Measurements from ENCODE around the gene C4B. TPM values are rescaled to one million over a fixed set of nuclear protein-coding genes. Genes with fewer than 3 reads are reported as not detected.

Gene C4B
- total and polyA plus RNA-seq, 2 donors (not counting 1 experiment from before 2014, with no cell fraction given) = 4.7 to 7.4 TPM

DNA sequence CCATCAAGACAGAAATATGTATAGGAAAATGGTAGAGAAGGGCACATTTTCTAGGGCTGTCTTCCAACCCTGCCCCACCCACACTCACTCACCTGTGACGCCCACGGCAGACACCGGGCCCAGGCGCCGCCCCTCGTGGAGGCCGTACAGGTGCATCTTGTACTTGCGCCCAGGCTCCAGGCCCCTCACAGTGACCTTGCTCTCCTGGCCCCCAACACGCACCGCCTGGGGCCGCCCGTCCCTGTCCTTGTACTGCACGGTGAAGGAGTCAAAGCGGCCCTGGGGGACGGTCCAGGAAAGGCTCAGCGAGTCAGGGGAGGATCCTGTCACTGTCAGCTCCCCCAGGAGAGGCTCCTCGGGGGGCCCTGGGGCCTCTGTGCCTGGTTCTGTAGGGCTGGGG, 43.4 kb downstream of the C4B start:
- Histone ChIP-seq H3K79me2 (ENCODE audit: control insufficient read depth, insufficient read depth, low read length) (no peaks in the 10 kb centered on the region), H4K20me1 (ENCODE audit: control insufficient read depth, insufficient read depth, low read length, poor library complexity, severe bottlenecking) (no peaks in the 10 kb centered on the region), H3K27me3 (replicated peaks in 1 of 4; ENCODE audit: control extremely low read depth in 1 of 4, control insufficient read depth in 3 of 4, insufficient read depth in 4 of 4, low read length in 3 of 4) (no peaks in the 10 kb centered on the region), H3K36me3 (replicated peaks in 1 of 2; ENCODE audit: control extremely low read depth in 1 of 2, control insufficient read depth in 1 of 2, extremely low read depth in 1 of 2, insufficient read depth in 2 of 2, low read length in 1 of 2) (no peaks in the 10 kb centered on the region), H3K9me3 (ENCODE audit: control extremely low read depth in 1 of 3, control insufficient read depth in 2 of 3, insufficient read depth in 1 of 3, low read length in 2 of 3) (no peaks in the 10 kb centered on the region), H3K4me1 (ENCODE audit: control insufficient read depth in 2 of 2, insufficient read depth in 2 of 2, low read length in 2 of 2) (no peaks in the 10 kb centered on the region), H3K4me2 (replicated peaks; ENCODE audit: low read depth, low read length, poor library complexity, severe bottlenecking) (no peak overlapping the region), H3K9ac (ENCODE audit: low read length) (no peak overlapping the region), H3K27ac (ENCODE audit: low read length in 2 of 2) (no peak overlapping the region), H3K4me3 (ENCODE audit: control extremely low read depth in 1 of 5, extremely low read depth in 1 of 5, insufficient read depth in 1 of 5, low read depth in 2 of 5, low read length in 4 of 5) (no peak overlapping the region), H2AFZ (ENCODE audit: insufficient read depth, low read depth, low read length, poor library complexity, severe bottlenecking) (no peak overlapping the region)
- ChIA-PET CTCF (no interaction called here), POLR2A (no interaction called here)
- ATAC-seq (ENCODE audit: low read depth) = no peak
- Mint-ChIP-seq H3K4me3 (no peak overlapping the region), H3K27me3 (peaks cover 19% of the 10 kb centered on the region), H3K9me3 (ENCODE audit: insufficient read depth) (no peaks in the 10 kb centered on the region), H3K4me1 (no peaks in the 10 kb centered on the region), H3K27ac (no peak overlapping the region)
- TF ChIP-seq CTCF (IDR thresholded peaks at IDR 0.05) (no peak), EZH2 (IDR thresholded peaks at IDR 0.05; ENCODE audit: borderline replicate concordance, insufficient read depth, low read depth, low read length, poor library complexity, severe bottlenecking) (no peak)
- 84% methylated on average over 17 of the region's 17 CpGs for WGBS (ENCODE audit: insufficient coverage)
- intact Hi-C loops (cut with micrococcal nuclease) = no loop called here
- DNase-seq = no peak

- H3K27me3 Mint-ChIP-seq = peaks cover 19% of the 10 kb centered on the region
- 85% methylated on average over 11 of the region's 11 CpGs for WGBS (ENCODE audit: insufficient coverage)
- DNase-seq (no peak), ATAC-seq (ENCODE audit: low read depth) (no peak)
- no peaks in the 10 kb centered on the region for H4K20me1 ChIP-seq (ENCODE audit: control insufficient read depth, insufficient read depth, low read length, poor library complexity, severe bottlenecking)
- intact Hi-C loops (cut with micrococcal nuclease) = no loop called here
- H3K4me3 ChIP-seq (ENCODE audit: control extremely low read depth in 1 of 5, extremely low read depth in 1 of 5, insufficient read depth in 1 of 5, low read depth in 2 of 5, low read length in 4 of 5) = no peak overlapping the region
- no peaks in the 10 kb centered on the region for H3K79me2 ChIP-seq (ENCODE audit: control insufficient read depth, insufficient read depth, low read length)
- no peak overlapping the region for H3K9ac ChIP-seq (ENCODE audit: low read length)
- H3K4me1 ChIP-seq (ENCODE audit: control insufficient read depth in 2 of 2, insufficient read depth in 2 of 2, low read length in 2 of 2) = no peaks in the 10 kb centered on the region
- no peaks in the 10 kb centered on the region for H3K9me3 Mint-ChIP-seq (ENCODE audit: insufficient read depth)
- no peak overlapping the region for H3K27ac Mint-ChIP-seq
- H2AFZ ChIP-seq (ENCODE audit: insufficient read depth, low read depth, low read length, poor library complexity, severe bottlenecking) = no peak overlapping the region
- TF ChIP-seq CTCF (IDR thresholded peaks at IDR 0.05) (no peak), EZH2 (IDR thresholded peaks at IDR 0.05; ENCODE audit: borderline replicate concordance, insufficient read depth, low read depth, low read length, poor library complexity, severe bottlenecking) (no peak)
- H3K4me1 Mint-ChIP-seq = no peaks in the 10 kb centered on the region
- no peak overlapping the region for H3K27ac ChIP-seq (ENCODE audit: low read length in 2 of 2)
- no peaks in the 10 kb centered on the region for H3K27me3 ChIP-seq (replicated peaks in 1 of 4; ENCODE audit: control extremely low read depth in 1 of 4, control insufficient read depth in 3 of 4, insufficient read depth in 4 of 4, low read length in 3 of 4)
- no peak overlapping the region for H3K4me2 ChIP-seq (replicated peaks; ENCODE audit: low read depth, low read length, poor library complexity, severe bottlenecking)
- no peaks in the 10 kb centered on the region for H3K9me3 ChIP-seq (ENCODE audit: control extremely low read depth in 1 of 3, control insufficient read depth in 2 of 3, insufficient read depth in 1 of 3, low read length in 2 of 3)
- ChIA-PET CTCF (no interaction called here), POLR2A (no interaction called here)
- H3K4me3 Mint-ChIP-seq = no peak overlapping the region
- no peaks in the 10 kb centered on the region for H3K36me3 ChIP-seq (replicated peaks in 1 of 2; ENCODE audit: control extremely low read depth in 1 of 2, control insufficient read depth in 1 of 2, extremely low read depth in 1 of 2, insufficient read depth in 2 of 2, low read length in 1 of 2)
These were observed 43.9 kb downstream of the C4B start for GRCh38 chr6:32058511-32058963.
